OCI-LY7 (cell line): ENCODE measurements around the gene MAPK4. TPM values are rescaled to one million over a fixed set of nuclear protein-coding genes. Genes with fewer than 3 reads are reported as not detected.

Source experiments
- BruUV-seq: library from RNA; stranded (reverse); fragments of 400-500 nt; replicated peaks from 2 replicates; lab custom pipeline; 2021; lab: Mats Ljungman, UMichigan
- CTCF ChIA-PET: fragments of 300-600 bp; sonication (Branson Sonifier 250); formaldehyde crosslinking; loops from one replicate; lab custom pipeline; 2022; ENCODE audit warnings: antibody characterized with exemption; ENCODE audit not compliant: unreplicated experiment; lab: Charles Lee
- POLR2A ChIA-PET: fragments of 300-600 bp; sonication (Branson Sonifier 250); formaldehyde crosslinking; loops from one replicate; lab custom pipeline; 2022; ENCODE audit warnings: antibody characterized with exemption; lab: Charles Lee
- DNase-seq: peaks from one replicate; pipeline ENCODE4 v3.0.0-alpha.2; 2015; ENCODE audit warnings: low spot score
- H2AFZ ChIP-seq: fragments of 200-600 bp; sonication (generic), shearing (Covaris generic); 2 replicates; pipeline ENCODE4 v1.6.1; 2014; ENCODE audit warnings: mild to moderate bottlenecking, antibody characterized with exemption, low read length, moderate library complexity
- H3K27ac ChIP-seq: fragments of 200-600 bp; sonication (generic); 2 replicates; pipeline ENCODE4 v1.5.1; 2014; ENCODE audit warnings: mixed run types, low read depth, mild to moderate bottlenecking, moderate library complexity, low read length, inconsistent platforms; ENCODE audit not compliant: poor library complexity, severe bottlenecking
- H3K36me3 ChIP-seq: fragments of 200-600 bp; sonication (generic); 2 replicates; pipeline ENCODE4 v1.6.1; 2014; ENCODE audit warnings: mild to moderate bottlenecking, antibody characterized with exemption, low read length, moderate library complexity, mixed read lengths; ENCODE audit not compliant: insufficient read depth
- H3K4me1 ChIP-seq: fragments of 200-600 bp; sonication (generic); 2 replicates; pipeline ENCODE4 v1.5.1; 2014; ENCODE audit warnings: mild to moderate bottlenecking, low read length; ENCODE audit not compliant: insufficient read depth, poor library complexity, severe bottlenecking
- H3K4me2 ChIP-seq: fragments of 200-600 bp; sonication (generic); 2 replicates; pipeline ENCODE4 v1.6.1; 2014; ENCODE audit warnings: mild to moderate bottlenecking, low read length
- H3K4me3 ChIP-seq: fragments of 200-600 bp; sonication (generic); 2 replicates; pipeline ENCODE4 v1.5.1; 2014; ENCODE audit warnings: mild to moderate bottlenecking, low read depth, low read length; ENCODE audit not compliant: poor library complexity, severe bottlenecking
- H3K79me2 ChIP-seq: fragments of 200-600 bp; sonication (generic); 2 replicates; pipeline ENCODE4 v1.6.1; 2016; ENCODE audit warnings: low read depth, mild to moderate bottlenecking, low read length, moderate library complexity, mixed read lengths; ENCODE audit not compliant: insufficient read depth
- H3K9me2 ChIP-seq: fragments of 200-600 bp; sonication (generic); 2 replicates; pipeline ENCODE4 v1.6.1; 2016; ENCODE audit warnings: mild to moderate bottlenecking, low read length, mixed read lengths; ENCODE audit not compliant: insufficient read depth
- H3K9me3 ChIP-seq: fragments of 200-600 bp; sonication (generic); 2 replicates; pipeline ENCODE4 v1.6.1; 2014; ENCODE audit warnings: mild to moderate bottlenecking, mixed run types, low read length, mixed read lengths
- H4K20me1 ChIP-seq: fragments of 200-600 bp; sonication (generic); 2 replicates; pipeline ENCODE4 v1.6.1; 2014; ENCODE audit warnings: mild to moderate bottlenecking, antibody characterized with exemption, low read length, moderate library complexity, mixed read lengths; ENCODE audit not compliant: insufficient read depth
- EZH2phosphoT487 ChIP-seq: fragments of 200-600 bp; sonication (generic); IDR thresholded peaks from 2 replicates; pipeline ENCODE4 v1.6.1; 2018; ENCODE audit warnings: low read depth, borderline replicate concordance, mild to moderate bottlenecking, mixed run types, antibody characterized with exemption, low read length, moderate library complexity, mixed read lengths
- intact Hi-C: fragments of 100-400 bp; cut with micrococcal nuclease; formaldehyde crosslinking; loops from one replicate; pipeline ENCODE4 v1.10.0; 2022; ENCODE audit not compliant: unreplicated experiment
- total RNA-seq, 2 experiments: library from RNA; depleted of rRNA in 1 of 2; stranded (reverse); fragments of >200 nt in 1 of 2; shearing (Covaris generic) in 1 of 2; gene quantifications; 2 replicates each; pipeline ENCODE4 v1.2.3, GENCODE V29; 2014 to 2022
- TF ChIP-seq, protein P1 (sequence below): fragments of 200-600 bp; sonication (generic); conservative IDR thresholded peaks from 2 replicates; pipeline ENCODE4 v1.5.1; 2014; ENCODE audit warnings: mild to moderate bottlenecking, antibody characterized with exemption, low read length, moderate library complexity, mixed read lengths

MAPK4 gene
- total RNA-seq, 2 experiments from 2014 or later, result not detected

- H3K36me3 ChIP-seq, result no peaks in the 10 kb centered on the region
- H3K9me2 ChIP-seq, result no peaks in the 10 kb centered on the region
- H2AFZ ChIP-seq, result no peak overlapping the region
- TF ChIP-seq, protein P1, sequence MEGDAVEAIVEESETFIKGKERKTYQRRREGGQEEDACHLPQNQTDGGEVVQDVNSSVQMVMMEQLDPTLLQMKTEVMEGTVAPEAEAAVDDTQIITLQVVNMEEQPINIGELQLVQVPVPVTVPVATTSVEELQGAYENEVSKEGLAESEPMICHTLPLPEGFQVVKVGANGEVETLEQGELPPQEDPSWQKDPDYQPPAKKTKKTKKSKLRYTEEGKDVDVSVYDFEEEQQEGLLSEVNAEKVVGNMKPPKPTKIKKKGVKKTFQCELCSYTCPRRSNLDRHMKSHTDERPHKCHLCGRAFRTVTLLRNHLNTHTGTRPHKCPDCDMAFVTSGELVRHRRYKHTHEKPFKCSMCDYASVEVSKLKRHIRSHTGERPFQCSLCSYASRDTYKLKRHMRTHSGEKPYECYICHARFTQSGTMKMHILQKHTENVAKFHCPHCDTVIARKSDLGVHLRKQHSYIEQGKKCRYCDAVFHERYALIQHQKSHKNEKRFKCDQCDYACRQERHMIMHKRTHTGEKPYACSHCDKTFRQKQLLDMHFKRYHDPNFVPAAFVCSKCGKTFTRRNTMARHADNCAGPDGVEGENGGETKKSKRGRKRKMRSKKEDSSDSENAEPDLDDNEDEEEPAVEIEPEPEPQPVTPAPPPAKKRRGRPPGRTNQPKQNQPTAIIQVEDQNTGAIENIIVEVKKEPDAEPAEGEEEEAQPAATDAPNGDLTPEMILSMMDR, result no peak
- no peak for TF ChIP-seq EZH2phosphoT487
- POLR2A ChIA-PET, result no interaction called here
- H3K4me3 ChIP-seq, result no peak overlapping the region
- no peaks in the 10 kb centered on the region for H4K20me1 ChIP-seq
- CTCF ChIA-PET, result no interaction called here
- H3K4me2 ChIP-seq, result no peak overlapping the region
- no peak for DNase-seq
- H3K9me3 ChIP-seq, result no peaks in the 10 kb centered on the region
- intact Hi-C loops, result no loop called here
- BruUV-seq, result no TSS peak
- H3K27ac ChIP-seq, result no peak overlapping the region
- no peaks in the 10 kb centered on the region for H3K4me1 ChIP-seq
- H3K79me2 ChIP-seq, result no peaks in the 10 kb centered on the region
Observed at GRCh38 chr18:50734342-50734741, 174.5 kb downstream of the MAPK4 start.

GRCh38 chr18:50734886-50735285 is 175.0 kb downstream of the MAPK4 start:
- Histone ChIP-seq H4K20me1 (no peaks in the 10 kb centered on the region), H3K4me1 (no peaks in the 10 kb centered on the region), H3K9me2 (no peaks in the 10 kb centered on the region), H3K36me3 (no peaks in the 10 kb centered on the region), H3K9me3 (no peaks in the 10 kb centered on the region), H3K27ac (no peak overlapping the region), H3K4me3 (no peak overlapping the region), H2AFZ (no peak overlapping the region), H3K79me2 (no peaks in the 10 kb centered on the region), H3K4me2 (no peak overlapping the region)
- no TSS peak for BruUV-seq
- TF ChIP-seq EZH2phosphoT487, result no peak
- TF ChIP-seq, protein P1, result no peak
- DNase-seq, result no peak
- POLR2A ChIA-PET, result no interaction called here
- CTCF ChIA-PET, result no interaction called here
- intact Hi-C loops, result no loop called here

DNA sequence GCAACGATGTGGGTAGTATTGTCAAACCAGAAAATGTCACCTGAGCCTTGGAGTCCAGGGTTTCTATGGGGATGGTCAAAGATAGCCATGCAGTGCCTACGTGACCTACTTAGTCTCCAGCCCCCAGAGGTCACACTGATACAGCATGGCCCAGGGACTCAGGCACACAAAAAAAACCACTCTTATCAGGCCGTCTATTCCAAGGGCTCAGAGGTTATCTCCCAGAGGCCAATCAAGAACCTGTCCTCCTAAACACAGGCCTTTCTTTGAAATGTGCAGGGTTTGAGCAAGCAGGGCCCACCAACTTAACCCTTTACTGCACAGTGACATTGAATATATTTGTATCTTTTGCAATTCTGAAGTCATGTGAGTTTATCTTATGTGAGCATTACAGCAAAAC is 177.2 kb downstream of the MAPK4 start:
- Histone ChIP-seq H2AFZ (no peak overlapping the region), H3K9me2 (no peaks in the 10 kb centered on the region), H3K9me3 (no peaks in the 10 kb centered on the region), H4K20me1 (no peaks in the 10 kb centered on the region), H3K4me1 (no peaks in the 10 kb centered on the region), H3K79me2 (no peaks in the 10 kb centered on the region), H3K4me2 (no peak overlapping the region), H3K4me3 (no peak overlapping the region), H3K36me3 (no peaks in the 10 kb centered on the region), H3K27ac (no peak overlapping the region)
- CTCF ChIA-PET, result no interaction called here
- TF ChIP-seq EZH2phosphoT487, result no peak
- TF ChIP-seq, protein P1, result no peak
- no TSS peak for BruUV-seq
- POLR2A ChIA-PET, result no interaction called here
- no peak for DNase-seq
- intact Hi-C loops, result no loop called here
